ENCODE measurements around the gene IPCEF1.

DNA sequence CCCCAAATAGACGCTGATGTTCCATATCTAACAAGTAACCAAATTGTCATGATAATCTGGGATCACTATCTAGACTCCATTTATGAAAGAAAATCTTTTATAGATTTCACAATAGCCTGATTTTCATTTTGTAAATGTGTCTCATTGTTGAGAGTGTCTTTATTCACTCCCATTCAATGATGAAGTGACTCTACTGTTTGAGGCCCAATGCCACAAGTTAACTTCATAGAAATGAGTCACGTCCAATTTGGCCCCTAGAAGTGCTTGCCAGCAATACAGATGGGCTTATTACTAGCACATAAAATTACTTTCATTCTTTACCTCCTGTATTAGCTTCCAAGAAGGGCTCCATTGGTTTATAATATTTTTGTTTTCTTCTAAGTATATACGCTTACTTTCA lies 6.3 kb downstream of the IPCEF1 start:
- TF ChIP-seq FOXM1 (IDR thresholded peaks at IDR 0.05; ENCODE audit: borderline replicate concordance) (no peak), BHLHE40 (IDR thresholded peaks at IDR 0.05; ENCODE audit: borderline replicate concordance) (no peak), FOXA1 (IDR thresholded peaks at IDR 0.05) (no peak), SUZ12 (IDR thresholded peaks at IDR 0.05) (no peak), ELF4 (IDR thresholded peaks at IDR 0.05) (no peak), NFRKB (IDR thresholded peaks at IDR 0.05) (no peak), ZNF384 (IDR thresholded peaks at IDR 0.05) (no peak), HDGF (IDR thresholded peaks at IDR 0.05; ENCODE audit: borderline replicate concordance) (no peak), FOXK2 (IDR thresholded peaks at IDR 0.05) (no peak)
- TF ChIP-seq, protein P1, sequence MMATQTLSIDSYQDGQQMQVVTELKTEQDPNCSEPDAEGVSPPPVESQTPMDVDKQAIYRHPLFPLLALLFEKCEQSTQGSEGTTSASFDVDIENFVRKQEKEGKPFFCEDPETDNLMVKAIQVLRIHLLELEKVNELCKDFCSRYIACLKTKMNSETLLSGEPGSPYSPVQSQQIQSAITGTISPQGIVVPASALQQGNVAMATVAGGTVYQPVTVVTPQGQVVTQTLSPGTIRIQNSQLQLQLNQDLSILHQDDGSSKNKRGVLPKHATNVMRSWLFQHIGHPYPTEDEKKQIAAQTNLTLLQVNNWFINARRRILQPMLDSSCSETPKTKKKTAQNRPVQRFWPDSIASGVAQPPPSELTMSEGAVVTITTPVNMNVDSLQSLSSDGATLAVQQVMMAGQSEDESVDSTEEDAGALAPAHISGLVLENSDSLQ (IDR thresholded peaks at IDR 0.05): no peak
